ENCODE data around the gene C10orf53. TPM values are rescaled to one million over a fixed set of nuclear protein-coding genes. Genes with fewer than 3 reads are reported as not detected.

Gene C10orf53
- polyA plus RNA-seq, 3 donors = not detected

DNA sequence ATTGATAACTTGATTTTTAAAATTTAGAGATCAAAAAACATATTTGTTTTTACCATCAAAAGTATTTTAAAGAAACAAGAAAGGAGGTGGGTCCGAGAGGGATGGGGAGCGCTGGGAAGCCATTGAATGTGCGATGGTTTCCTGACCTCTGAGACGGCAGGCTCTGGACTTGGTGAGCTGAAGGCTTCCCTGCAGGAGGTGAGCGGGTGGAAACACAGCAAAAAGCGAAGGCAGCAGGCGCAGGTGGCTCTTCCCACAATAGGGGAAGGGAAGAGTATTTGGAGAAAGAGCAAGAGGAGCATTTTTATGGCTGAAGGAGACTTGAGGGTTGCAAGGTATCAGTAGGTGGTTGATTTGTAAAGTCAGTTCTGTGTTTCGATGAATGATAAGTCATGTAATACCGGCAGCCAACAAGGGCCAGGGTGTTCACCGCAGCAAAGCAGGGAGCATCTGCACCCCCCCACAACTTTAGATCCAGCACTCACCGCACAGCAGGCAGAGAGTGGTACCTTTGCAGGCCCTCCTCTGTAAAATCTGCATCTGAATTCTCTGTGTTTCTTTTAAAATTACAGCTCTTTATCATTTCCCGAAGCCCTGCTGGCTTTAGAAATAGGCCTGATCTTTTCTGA, 10.5 kb downstream of the C10orf53 start:
- Histone ChIP-seq H3K9me3 (replicated peaks in 1 of 2; ENCODE audit: control insufficient read depth in 1 of 2, insufficient read depth in 1 of 2, low read length in 2 of 2) (peaks cover 7 to 19% of the 10 kb centered on the region in 2 donors), H3K9ac (ENCODE audit: insufficient read depth, low read length, poor library complexity, severe bottlenecking) (no peak overlapping the region), H3K4me2 (replicated peaks; ENCODE audit: extremely low read depth, low read length, poor library complexity, severe bottlenecking) (no peak overlapping the region), H3K27ac (ENCODE audit: low read depth in 1 of 2, low read length in 2 of 2) (no peak overlapping the region), H4K20me1 (ENCODE audit: insufficient read depth, low read length) (no peaks in the 10 kb centered on the region), H3K79me2 (ENCODE audit: insufficient read depth, low read length) (no peaks in the 10 kb centered on the region), H3K27me3 (ENCODE audit: control insufficient read depth in 2 of 2, insufficient read depth in 2 of 2, low read length in 2 of 2) (peaks cover 43 to 62% of the 10 kb centered on the region in 2 donors), H3K4me1 (ENCODE audit: control insufficient read depth in 1 of 2, insufficient read depth in 2 of 2, low read length in 2 of 2) (no peaks in the 10 kb centered on the region), H3K36me3 (replicated peaks in 1 of 2; ENCODE audit: control insufficient read depth in 1 of 2, insufficient read depth in 2 of 2, low read length in 2 of 2) (no peaks in the 10 kb centered on the region), H3K4me3 (replicated peaks in 1 of 3; ENCODE audit: low read depth in 2 of 3, low read length in 3 of 3) (no peak overlapping the region), H2AFZ (ENCODE audit: insufficient read depth, low read depth, low read length, poor library complexity, severe bottlenecking) (no peak overlapping the region)
- H3K4me3 Mint-ChIP-seq = peak overlapping the region in 1 of 2 donors; percentile 81
- no peak for TF ChIP-seq CTCF (IDR thresholded peaks at IDR 0.05)
- no peaks in the 10 kb centered on the region for H3K4me1 Mint-ChIP-seq
- peaks cover 6 to 36% (median 22%) of the 10 kb centered on the region in 7 donors for H3K9me3 Mint-ChIP-seq
- H3K36me3 Mint-ChIP-seq = no peaks in the 10 kb centered on the region
- intact Hi-C loops (cut with micrococcal nuclease) = no loop called here
- H3K27me3 Mint-ChIP-seq (ENCODE audit: low read depth in 3 of 3) = peaks cover 41 to 49% (median 48%) of the 10 kb centered on the region in 3 donors
- DNase-seq = no peak
- H3K27ac Mint-ChIP-seq = no peak overlapping the region
- WGBS (ENCODE audit: insufficient coverage) = 15% methylated on average over 8 of the region's 12 CpGs

GRCh38 chr10:49690698-49691356, 11.4 kb downstream of the C10orf53 start:
- Histone ChIP-seq H3K27me3 (ENCODE audit: control insufficient read depth in 2 of 2, insufficient read depth in 2 of 2, low read length in 2 of 2) (peaks cover 43 to 62% of the 10 kb centered on the region in 2 donors), H3K4me1 (ENCODE audit: control insufficient read depth in 1 of 2, insufficient read depth in 2 of 2, low read length in 2 of 2) (no peaks in the 10 kb centered on the region), H3K79me2 (ENCODE audit: insufficient read depth, low read length) (no peaks in the 10 kb centered on the region), H3K9ac (ENCODE audit: insufficient read depth, low read length, poor library complexity, severe bottlenecking) (no peak overlapping the region), H3K4me2 (replicated peaks; ENCODE audit: extremely low read depth, low read length, poor library complexity, severe bottlenecking) (no peak overlapping the region), H3K9me3 (replicated peaks in 1 of 2; ENCODE audit: control insufficient read depth in 1 of 2, insufficient read depth in 1 of 2, low read length in 2 of 2) (peaks cover 7 to 19% of the 10 kb centered on the region in 2 donors), H4K20me1 (ENCODE audit: insufficient read depth, low read length) (no peaks in the 10 kb centered on the region), H2AFZ (ENCODE audit: insufficient read depth, low read depth, low read length, poor library complexity, severe bottlenecking) (no peak overlapping the region), H3K4me3 (replicated peaks in 1 of 3; ENCODE audit: low read depth in 2 of 3, low read length in 3 of 3) (no peak overlapping the region), H3K27ac (ENCODE audit: low read depth in 1 of 2, low read length in 2 of 2) (no peak overlapping the region), H3K36me3 (replicated peaks in 1 of 2; ENCODE audit: control insufficient read depth in 1 of 2, insufficient read depth in 2 of 2, low read length in 2 of 2) (no peaks in the 10 kb centered on the region)
- H3K27me3 Mint-ChIP-seq (ENCODE audit: low read depth in 3 of 3) = peaks cover 41 to 49% (median 48%) of the 10 kb centered on the region in 3 donors
- no peaks in the 10 kb centered on the region for H3K4me1 Mint-ChIP-seq
- peaks cover 6 to 32% (median 22%) of the 10 kb centered on the region in 7 donors for H3K9me3 Mint-ChIP-seq
- H3K27ac Mint-ChIP-seq = peak overlapping the region in 1 of 7 donors; percentile 16
- 28% methylated on average over 5 of the region's 12 CpGs for WGBS (ENCODE audit: insufficient coverage)
- DNase-seq = no peak
- TF ChIP-seq CTCF (IDR thresholded peaks at IDR 0.05) = no peak
- H3K4me3 Mint-ChIP-seq = peak overlapping the region in 1 of 2 donors; percentile 81
- intact Hi-C loops (cut with micrococcal nuclease) = no loop called here
- no peaks in the 10 kb centered on the region for H3K36me3 Mint-ChIP-seq
